NCI-H460 (cell line): Measurements from ENCODE around the gene PDSS2. TPM values are rescaled to one million over a fixed set of nuclear protein-coding genes. Genes with fewer than 3 reads are reported as not detected.

Experiments used
- DNase-seq: peaks from one replicate; pipeline ENCODE4 v3.0.0-alpha.2; 2016; ENCODE audit warnings: low read depth; ENCODE audit errors: extremely low read depth
- total RNA-seq: library from RNA; depleted of rRNA; stranded (reverse); fragments of >200 nt; shearing (Covaris generic); gene quantifications from 2 replicates; pipeline ENCODE4 v1.2.3, GENCODE V29; 2014

The PDSS2 gene
- total RNA-seq, 1 experiment from 2014 or later, result 15.7 TPM

GRCh38 chr6:107421696-107422256, 37.6 kb downstream of the PDSS2 start:
- DNase-seq, result no peak

- DNase-seq, result no peak
Observed at GRCh38 chr6:107419733-107420132, 39.6 kb downstream of the PDSS2 start.

GRCh38 chr6:107418118-107418517, 41.2 kb downstream of the PDSS2 start:
- no peak for DNase-seq

GRCh38 chr6:107416145-107416544, 43.2 kb downstream of the PDSS2 start:
- no peak for DNase-seq

- DNase-seq, result no peak
Observed at GRCh38 chr6:107413966-107414645, 45.3 kb downstream of the PDSS2 start.

GRCh38 chr6:107411161-107411560, 48.2 kb downstream of the PDSS2 start:
- DNase-seq, result no peak

GRCh38 chr6:107409942-107410341, 49.4 kb downstream of the PDSS2 start:
- DNase-seq, result no peak

GRCh38 chr6:107408714-107409113, 50.6 kb downstream of the PDSS2 start:
- no peak for DNase-seq

- no peak for DNase-seq
Observed at GRCh38 chr6:107405002-107405401, 54.4 kb downstream of the PDSS2 start.

- no peak for DNase-seq
Observed at GRCh38 chr6:107402533-107402932, 56.8 kb downstream of the PDSS2 start.

- DNase-seq, result no peak
Observed at GRCh38 chr6:107401573-107401972, 57.8 kb downstream of the PDSS2 start.

GRCh38 chr6:107400616-107401147, 58.7 kb downstream of the PDSS2 start:
- no peak for DNase-seq

- DNase-seq, result no peak
Observed at GRCh38 chr6:107399935-107400334, 59.4 kb downstream of the PDSS2 start.

GRCh38 chr6:107398001-107398400, 61.4 kb downstream of the PDSS2 start:
- DNase-seq, result no peak

- no peak for DNase-seq
Observed at GRCh38 chr6:107396211-107396610, 63.2 kb downstream of the PDSS2 start.

GRCh38 chr6:107392069-107392468, 67.3 kb downstream of the PDSS2 start:
- DNase-seq, result no peak

- no peak for DNase-seq
Observed at GRCh38 chr6:107390685-107391435, 68.5 kb downstream of the PDSS2 start.

GRCh38 chr6:107390056-107390455, 69.3 kb downstream of the PDSS2 start:
- no peak for DNase-seq

- no peak for DNase-seq
Observed at GRCh38 chr6:107386904-107387303, 72.5 kb downstream of the PDSS2 start.

- DNase-seq, result no peak
Observed at GRCh38 chr6:107386340-107386739, 73.0 kb downstream of the PDSS2 start.

- DNase-seq, result no peak
Observed at GRCh38 chr6:107383705-107384104, 75.7 kb downstream of the PDSS2 start.

GRCh38 chr6:107374264-107374663, 85.1 kb downstream of the PDSS2 start:
- no peak for DNase-seq
